ENCODE data around the gene SYNDIG1L. TPM values are rescaled to one million over a fixed set of nuclear protein-coding genes. Genes with fewer than 3 reads are reported as not detected.

The SYNDIG1L gene
- polyA plus RNA-seq, 1 donor (not counting 4 experiments of a cell fraction or from before 2014, with no cell fraction given) = not detected

DNA sequence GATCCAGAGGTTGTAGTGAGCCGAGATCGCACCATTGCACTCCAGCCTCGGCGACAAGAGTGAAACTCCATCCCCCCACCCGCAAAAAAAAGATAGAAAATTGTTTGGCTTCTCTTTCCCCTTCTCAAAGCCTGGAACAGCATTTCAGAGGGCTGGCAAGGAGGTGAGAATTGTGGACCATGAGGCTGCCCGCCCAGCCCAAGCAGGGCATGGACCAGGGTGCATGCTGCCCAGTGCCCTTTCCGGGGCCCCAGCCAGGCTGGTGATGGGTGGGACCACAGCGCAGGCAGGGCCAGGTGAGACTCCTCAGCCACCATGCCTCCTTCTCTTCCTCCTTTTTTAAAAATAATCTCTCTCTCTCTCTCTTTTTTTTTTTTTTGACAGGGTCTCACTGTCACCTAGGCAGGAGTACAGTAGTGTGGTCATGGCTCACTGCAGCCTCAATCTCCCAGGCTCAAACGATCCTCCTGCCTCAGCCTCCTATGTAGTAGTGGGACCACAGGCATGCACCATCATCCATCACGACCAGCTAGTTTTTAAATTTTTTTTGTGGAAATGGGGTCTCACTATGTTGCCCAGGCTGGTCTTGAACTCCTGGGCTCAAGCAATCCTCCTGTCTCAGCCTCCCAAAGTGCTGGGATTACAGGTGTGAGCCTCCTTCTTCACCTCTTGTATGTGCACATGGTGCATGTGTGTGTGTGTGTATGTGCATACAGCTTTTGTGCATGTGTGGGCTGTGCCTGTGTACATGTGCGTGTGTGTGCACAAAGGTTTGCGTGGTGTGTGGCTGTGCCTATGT is 22.2 kb downstream of the SYNDIG1L start:
- TF ChIP-seq EZH2 (IDR thresholded peaks at IDR 0.05; ENCODE audit: low read length) = no peak
- TF ChIP-seq, protein P1, sequence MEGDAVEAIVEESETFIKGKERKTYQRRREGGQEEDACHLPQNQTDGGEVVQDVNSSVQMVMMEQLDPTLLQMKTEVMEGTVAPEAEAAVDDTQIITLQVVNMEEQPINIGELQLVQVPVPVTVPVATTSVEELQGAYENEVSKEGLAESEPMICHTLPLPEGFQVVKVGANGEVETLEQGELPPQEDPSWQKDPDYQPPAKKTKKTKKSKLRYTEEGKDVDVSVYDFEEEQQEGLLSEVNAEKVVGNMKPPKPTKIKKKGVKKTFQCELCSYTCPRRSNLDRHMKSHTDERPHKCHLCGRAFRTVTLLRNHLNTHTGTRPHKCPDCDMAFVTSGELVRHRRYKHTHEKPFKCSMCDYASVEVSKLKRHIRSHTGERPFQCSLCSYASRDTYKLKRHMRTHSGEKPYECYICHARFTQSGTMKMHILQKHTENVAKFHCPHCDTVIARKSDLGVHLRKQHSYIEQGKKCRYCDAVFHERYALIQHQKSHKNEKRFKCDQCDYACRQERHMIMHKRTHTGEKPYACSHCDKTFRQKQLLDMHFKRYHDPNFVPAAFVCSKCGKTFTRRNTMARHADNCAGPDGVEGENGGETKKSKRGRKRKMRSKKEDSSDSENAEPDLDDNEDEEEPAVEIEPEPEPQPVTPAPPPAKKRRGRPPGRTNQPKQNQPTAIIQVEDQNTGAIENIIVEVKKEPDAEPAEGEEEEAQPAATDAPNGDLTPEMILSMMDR (optimal IDR thresholded peaks at IDR 0.05 in 1 of 3, IDR thresholded peaks at IDR 0.05 in 1 of 3, conservative IDR thresholded peaks at IDR 0.05 in 1 of 3; ENCODE audit: extremely low read depth in 1 of 3, insufficient read depth in 2 of 3, low read length in 3 of 3) = no peak
- peaks cover 35% of the 10 kb centered on the region for H3K27me3 ChIP-seq (ENCODE audit: control insufficient read depth, extremely low read depth, insufficient read depth, low read length)
- no peak overlapping the region for H2AFZ ChIP-seq (ENCODE audit: control insufficient read depth, low read length)
- FAIRE-seq = no peak
- no peak overlapping the region for H3K27ac ChIP-seq (ENCODE audit: control insufficient read depth, insufficient read depth, low read length)
- H3K9me1 ChIP-seq (ENCODE audit: control insufficient read depth, extremely low read depth, insufficient read depth, low read length) = no peaks in the 10 kb centered on the region
- dilution Hi-C loops (cut with MboI; ENCODE audit: extremely low pct_ligation_motif_present, low sequenced_read_pairs) = no loop called here
- peaks cover 9% of the 10 kb centered on the region for H3K4me1 ChIP-seq (ENCODE audit: control insufficient read depth, extremely low read depth, insufficient read depth, low read length)
- no peaks in the 10 kb centered on the region for H4K20me1 ChIP-seq (ENCODE audit: control insufficient read depth, extremely low read depth, insufficient read depth, low read length)
- H3K4me3 ChIP-seq (ENCODE audit: control insufficient read depth in 2 of 3, extremely low read depth in 1 of 3, insufficient read depth in 2 of 3, low read depth in 1 of 3, low read length in 3 of 3) = no peak overlapping the region
- H3K9me3 ChIP-seq (ENCODE audit: control insufficient read depth, low read depth, low read length) = no peaks in the 10 kb centered on the region
- no peak overlapping the region for H3K9ac ChIP-seq (ENCODE audit: control insufficient read depth, extremely low read depth, insufficient read depth, low read length)
- DNase-seq (ENCODE audit: low read depth, low spot score) = no peak
- H3K36me3 ChIP-seq (ENCODE audit: control insufficient read depth in 2 of 2, extremely low read depth in 1 of 2, insufficient read depth in 2 of 2, low read length in 2 of 2) = no peaks in the 10 kb centered on the region
- no peak overlapping the region for H3K4me2 ChIP-seq (ENCODE audit: control insufficient read depth, extremely low read depth, insufficient read depth, low read depth, low read length)
- H3K79me2 ChIP-seq (ENCODE audit: control insufficient read depth, insufficient read depth, low read length) = no peaks in the 10 kb centered on the region

DNA sequence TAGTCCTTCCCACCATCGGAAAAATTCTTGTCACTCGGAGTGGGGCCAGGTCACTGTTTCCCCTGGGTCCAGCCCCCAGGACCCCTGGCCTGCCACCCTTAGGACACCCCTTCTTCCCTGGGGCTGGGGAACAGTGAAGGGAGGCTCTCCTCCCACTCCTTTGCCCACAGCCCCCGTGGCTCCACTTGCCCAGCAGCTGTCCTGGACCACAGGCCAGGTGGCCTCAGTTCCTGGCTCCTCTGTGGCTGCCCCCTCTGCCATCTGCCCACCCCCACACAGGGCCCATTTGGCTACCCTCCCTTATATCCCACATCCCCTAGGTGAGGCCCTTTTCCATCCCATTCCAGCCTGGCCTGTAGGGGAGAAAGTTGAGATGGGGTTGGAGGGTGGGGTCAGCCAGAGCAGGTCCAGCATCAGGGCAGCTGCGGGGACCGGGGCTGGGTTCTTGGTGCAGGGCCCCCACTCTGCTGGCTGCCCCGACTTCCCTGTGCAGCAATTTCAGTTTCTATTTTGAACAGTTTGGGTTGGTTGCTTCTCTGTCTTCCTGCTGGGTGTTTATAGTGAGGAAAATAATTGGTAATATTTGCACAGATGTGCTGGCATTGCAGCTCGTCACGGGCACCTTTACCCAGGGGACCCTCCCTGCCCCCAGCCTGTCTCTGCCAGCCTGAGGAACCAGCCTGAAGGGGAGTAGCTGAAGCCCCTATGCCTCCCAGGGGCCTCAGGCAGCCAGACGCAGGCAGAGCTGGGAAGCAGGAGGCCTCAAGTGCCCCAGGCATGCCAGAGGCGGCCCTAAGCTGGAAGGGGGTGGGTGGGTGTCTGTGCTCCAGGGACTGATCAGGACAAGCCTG is 23.4 kb downstream of the SYNDIG1L start:
- no peaks in the 10 kb centered on the region for H3K9me1 ChIP-seq (ENCODE audit: control insufficient read depth, extremely low read depth, insufficient read depth, low read length)
- TF ChIP-seq, protein P1 (optimal IDR thresholded peaks at IDR 0.05 in 1 of 3, IDR thresholded peaks at IDR 0.05 in 1 of 3, conservative IDR thresholded peaks at IDR 0.05 in 1 of 3; ENCODE audit: extremely low read depth in 1 of 3, insufficient read depth in 2 of 3, low read length in 3 of 3) = no peak
- TF ChIP-seq EZH2 (IDR thresholded peaks at IDR 0.05; ENCODE audit: low read length) = no peak
- no peak overlapping the region for H3K4me3 ChIP-seq (ENCODE audit: control insufficient read depth in 2 of 3, extremely low read depth in 1 of 3, insufficient read depth in 2 of 3, low read depth in 1 of 3, low read length in 3 of 3)
- H3K27me3 ChIP-seq (ENCODE audit: control insufficient read depth, extremely low read depth, insufficient read depth, low read length) = peaks cover 35% of the 10 kb centered on the region
- no peaks in the 10 kb centered on the region for H3K9me3 ChIP-seq (ENCODE audit: control insufficient read depth, low read depth, low read length)
- peaks cover 9% of the 10 kb centered on the region for H3K4me1 ChIP-seq (ENCODE audit: control insufficient read depth, extremely low read depth, insufficient read depth, low read length)
- H3K36me3 ChIP-seq (ENCODE audit: control insufficient read depth in 2 of 2, extremely low read depth in 1 of 2, insufficient read depth in 2 of 2, low read length in 2 of 2) = no peaks in the 10 kb centered on the region
- no peak overlapping the region for H3K9ac ChIP-seq (ENCODE audit: control insufficient read depth, extremely low read depth, insufficient read depth, low read length)
- no peak for FAIRE-seq
- no peaks in the 10 kb centered on the region for H3K79me2 ChIP-seq (ENCODE audit: control insufficient read depth, insufficient read depth, low read length)
- H2AFZ ChIP-seq (ENCODE audit: control insufficient read depth, low read length) = no peak overlapping the region
- dilution Hi-C loops (cut with MboI; ENCODE audit: extremely low pct_ligation_motif_present, low sequenced_read_pairs) = no loop called here
- no peak for DNase-seq (ENCODE audit: low read depth, low spot score)
- H4K20me1 ChIP-seq (ENCODE audit: control insufficient read depth, extremely low read depth, insufficient read depth, low read length) = no peaks in the 10 kb centered on the region
- peak overlapping the region; percentile 46 for H3K4me2 ChIP-seq (ENCODE audit: control insufficient read depth, extremely low read depth, insufficient read depth, low read depth, low read length)
- no peak overlapping the region for H3K27ac ChIP-seq (ENCODE audit: control insufficient read depth, insufficient read depth, low read length)
